Measurements from ENCODE around the gene DENND2A.

DENND2A gene

DNA sequence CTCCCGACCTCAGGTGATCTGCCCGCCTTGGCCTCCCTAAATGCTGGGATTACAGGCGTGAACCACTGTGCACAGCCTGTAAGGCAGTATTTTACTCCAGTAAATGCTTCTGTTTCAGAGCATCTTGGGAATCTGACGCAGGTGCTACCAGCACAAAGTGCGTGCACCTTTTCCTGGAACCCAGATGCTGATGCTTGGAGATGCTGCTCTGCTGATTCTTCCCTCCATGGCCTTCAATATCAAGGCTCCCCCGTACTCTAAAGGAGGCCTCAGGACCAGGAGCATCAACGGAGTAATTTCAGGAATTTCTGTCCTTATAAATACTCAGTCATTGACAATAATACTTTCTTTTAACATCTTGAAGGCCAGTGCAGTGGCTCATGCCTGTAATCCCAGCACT is 23.5 kb downstream of the DENND2A start:
- no peak for DNase-seq

GRCh38 chr7:140616328-140616727 is 24.3 kb downstream of the DENND2A start:
- no peak for DNase-seq

DNA sequence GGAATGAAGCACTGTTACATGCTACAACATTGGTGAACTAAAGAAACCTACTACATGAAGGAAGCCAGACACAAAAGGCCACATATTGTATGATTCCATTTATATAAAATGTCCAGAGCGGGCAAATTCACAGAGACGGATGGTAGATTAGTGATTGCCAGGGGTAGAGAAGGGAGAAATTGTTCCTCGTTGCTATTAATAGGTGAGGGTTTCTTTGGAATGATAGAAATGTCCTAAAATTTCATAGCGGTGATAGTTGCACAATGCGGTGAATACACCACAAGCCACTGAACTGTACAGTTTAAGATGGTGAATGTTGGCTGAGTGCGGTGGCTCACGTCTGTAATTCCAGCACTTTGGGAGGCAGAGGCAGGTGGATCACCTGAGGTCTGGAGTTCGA is 29.0 kb downstream of the DENND2A start:
- no peak for DNase-seq

DNA sequence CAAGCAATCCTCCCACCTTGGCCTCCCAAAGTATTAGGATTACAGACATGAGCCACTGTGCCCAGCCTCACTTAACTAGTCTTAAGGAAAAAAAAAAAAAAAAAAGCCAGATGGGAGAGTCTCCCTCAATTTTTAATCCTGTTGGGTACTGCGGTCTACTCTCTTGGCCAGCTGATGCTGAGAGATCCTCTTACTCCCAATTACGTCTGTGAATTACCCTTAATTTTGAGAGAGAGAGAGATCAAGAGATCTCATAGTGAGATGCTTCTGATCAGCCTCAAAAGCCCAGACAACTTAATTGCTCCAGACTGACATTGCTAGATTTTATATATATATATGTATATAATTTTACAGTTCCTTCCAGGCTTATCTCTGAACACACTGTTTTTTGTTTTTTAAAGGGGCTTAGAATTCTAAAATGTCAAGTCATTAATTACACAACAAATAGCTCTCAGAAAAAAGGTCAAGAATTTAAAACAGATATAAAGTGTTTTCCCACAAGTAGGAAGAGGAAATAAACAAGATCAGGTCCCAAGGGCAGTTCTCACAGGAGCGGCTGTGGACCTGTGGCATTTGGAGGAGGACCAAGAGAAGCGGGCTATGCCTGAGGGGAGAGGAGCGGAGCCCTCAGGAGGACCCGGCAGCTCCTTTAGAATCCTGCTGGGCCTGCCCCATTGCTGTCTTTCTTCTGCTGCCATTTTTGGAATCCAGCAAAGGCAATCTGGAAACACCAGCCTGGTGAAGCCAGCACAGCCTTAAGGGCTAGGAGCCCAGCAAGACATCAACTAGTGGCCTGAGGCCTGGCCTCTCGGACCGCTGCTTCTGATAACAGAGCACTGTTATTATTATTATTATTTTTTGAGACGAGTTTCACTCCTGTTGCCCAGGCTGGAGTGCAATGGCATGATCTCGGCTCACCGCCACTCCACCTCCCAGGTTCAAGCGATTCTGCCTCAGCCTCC is 30.1 kb downstream of the DENND2A start:
- DNase-seq = no peak

DNA sequence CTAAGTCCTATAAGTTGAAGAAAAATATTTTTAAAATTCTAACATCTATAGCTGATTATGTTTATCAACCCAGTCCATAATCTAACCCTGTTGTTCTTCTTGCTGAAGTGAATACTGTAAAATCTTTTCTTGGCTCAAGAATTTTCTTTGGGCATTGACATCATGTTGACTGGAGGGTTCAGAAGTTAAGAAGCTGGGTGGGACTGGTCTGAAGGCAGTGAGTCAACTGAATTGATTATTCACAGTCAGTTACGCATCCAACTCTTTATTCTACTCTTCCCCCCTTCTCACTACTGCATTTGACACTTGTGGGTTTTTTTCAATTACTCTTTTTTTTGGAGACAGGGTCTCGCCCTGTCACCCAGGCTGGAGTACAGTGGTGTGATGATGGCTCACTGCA is 31.0 kb downstream of the DENND2A start:
- no peak for DNase-seq

DNA sequence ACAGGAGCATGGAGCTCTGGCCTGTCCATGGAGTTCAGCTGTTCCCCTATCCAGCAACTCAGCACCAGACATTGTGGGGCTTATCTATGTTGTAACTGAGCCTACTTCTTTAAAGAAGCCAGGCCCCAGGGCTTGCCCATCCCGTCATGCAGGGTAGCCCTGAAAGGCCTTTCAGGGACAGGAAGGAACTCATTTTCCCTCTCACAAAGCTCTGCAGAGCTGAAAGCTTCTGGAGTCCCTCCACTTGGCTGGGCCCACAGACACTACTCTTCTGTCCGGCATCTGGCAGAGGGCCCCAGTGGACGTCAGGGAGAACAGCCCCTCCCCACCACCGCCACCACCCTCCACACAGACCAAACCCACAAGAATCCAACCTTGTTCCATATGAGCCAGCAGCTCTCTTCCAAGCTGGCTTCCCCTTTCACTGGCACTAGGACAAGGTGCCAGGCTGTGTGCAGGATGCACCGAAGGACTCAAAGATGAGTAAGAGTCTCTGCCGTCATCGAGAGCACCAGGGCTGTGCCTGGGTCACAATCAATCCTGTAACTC is 33.1 kb downstream of the DENND2A start:
- DNase-seq = no peak

DNA sequence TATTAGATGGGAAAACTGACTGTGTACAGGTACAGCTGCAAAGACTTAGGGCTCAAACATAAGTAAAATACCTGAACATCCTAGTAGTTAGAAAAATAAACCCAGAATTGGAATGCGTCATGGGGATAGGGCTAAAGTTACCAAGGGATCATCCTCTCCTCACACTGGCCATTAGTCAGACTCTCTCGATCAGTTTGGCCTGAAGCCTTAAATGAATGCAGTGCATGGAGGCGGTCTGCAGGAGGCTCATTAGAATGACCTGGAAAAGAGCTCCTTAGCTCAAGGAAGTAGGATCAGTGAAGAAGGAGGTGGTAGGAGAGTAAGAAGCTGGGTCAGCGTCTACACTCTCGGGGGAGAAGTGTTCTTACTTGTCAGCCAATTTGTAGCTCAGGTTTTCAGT is 35.3 kb downstream of the DENND2A start:
- no peak for DNase-seq

DNA sequence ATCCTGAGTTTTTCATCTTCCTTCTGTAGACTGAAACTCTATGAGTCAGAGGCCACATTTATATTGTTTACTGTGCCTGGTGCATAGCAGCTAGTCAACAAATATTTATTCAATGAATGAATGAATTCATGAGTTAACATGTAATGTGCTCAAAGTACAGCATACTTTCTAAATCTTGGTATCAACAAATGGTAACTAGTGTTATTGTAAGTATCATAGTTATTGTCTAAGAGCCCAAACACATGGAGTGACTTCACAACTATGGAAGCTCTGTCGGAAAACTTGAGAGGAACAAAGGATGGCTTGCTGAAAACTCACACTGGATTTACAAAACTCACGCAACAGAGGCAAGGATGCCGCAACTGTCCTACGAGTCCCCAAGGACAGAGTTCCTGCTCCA is 35.9 kb downstream of the DENND2A start:
- no peak for DNase-seq

DNA sequence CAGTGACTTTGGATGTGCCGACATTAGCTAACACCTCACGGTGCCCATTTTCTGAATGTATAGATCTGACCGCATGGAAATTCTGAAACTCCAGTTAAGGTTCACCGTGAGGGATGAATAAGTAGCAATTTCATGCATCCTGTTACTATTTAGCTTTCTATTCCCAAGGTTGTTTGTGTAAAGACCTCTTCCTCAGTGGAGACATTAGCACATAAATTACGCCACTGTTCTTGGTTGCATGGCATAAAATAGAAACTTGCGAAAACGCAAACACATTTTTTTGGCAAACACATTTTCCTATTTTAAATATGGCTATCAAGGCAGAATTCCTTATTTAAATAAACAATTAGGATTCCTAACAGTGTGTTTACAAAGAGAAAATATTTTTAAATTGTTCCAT is 36.5 kb downstream of the DENND2A start:
- DNase-seq = no peak

DNA sequence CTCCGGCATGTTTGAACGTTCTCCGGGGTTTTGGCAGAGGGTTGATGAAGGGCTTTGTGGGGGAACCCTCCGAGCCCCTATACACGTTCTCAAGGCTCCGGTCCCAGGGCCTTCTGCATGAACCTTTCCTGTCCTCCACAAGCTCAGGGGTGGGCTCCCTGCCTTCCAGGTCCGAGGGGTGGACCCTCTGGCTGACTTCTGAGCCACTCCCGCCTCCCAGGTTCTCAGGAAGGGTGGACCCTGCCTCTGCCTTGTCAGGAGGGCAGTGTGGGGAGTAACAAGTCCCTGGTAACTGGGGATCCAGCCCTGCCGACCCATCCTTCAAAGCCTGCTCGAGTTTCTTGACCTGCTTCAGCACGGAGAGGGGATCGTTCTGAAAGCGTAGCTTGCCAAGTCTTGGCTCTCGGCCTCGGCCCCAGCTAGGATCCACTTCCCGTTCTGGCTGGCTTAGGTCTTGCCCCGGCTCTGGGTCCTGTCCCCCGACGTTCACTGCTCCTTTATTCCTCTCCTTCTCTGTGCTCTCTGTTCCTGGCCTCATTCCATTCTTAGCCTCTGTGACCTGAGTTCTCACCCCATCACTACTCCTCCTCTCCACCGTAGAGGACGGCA is 38.9 kb downstream of the DENND2A start:
- no peak for DNase-seq

GRCh38 chr7:140600341-140600740 is 40.3 kb downstream of the DENND2A start:
- no peak for DNase-seq

GRCh38 chr7:140597428-140597949 is 43.1 kb downstream of the DENND2A start:
- DNase-seq = no peak

GRCh38 chr7:140596519-140597427 is 43.8 kb downstream of the DENND2A start:
- no peak for DNase-seq

GRCh38 chr7:140595468-140596092 is 45.0 kb downstream of the DENND2A start:
- DNase-seq = no peak

- no peak for DNase-seq
Measured at GRCh38 chr7:140594131-140594691, 46.4 kb downstream of the DENND2A start.

DNA sequence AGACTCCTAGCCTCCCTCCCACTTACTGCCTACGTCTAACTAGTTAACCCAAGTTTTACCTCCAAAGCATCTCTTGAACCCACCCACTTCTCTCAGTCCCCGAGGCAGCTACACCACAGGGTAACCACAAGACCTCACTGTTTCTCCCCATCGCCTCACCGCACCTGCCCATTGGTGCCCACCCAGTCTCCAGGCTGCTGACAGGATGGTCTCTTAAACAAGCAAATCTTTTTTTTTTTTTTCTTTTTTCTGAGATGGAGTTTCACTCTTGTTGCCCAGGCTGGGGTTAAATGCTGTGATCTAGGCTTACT is 47.0 kb downstream of the DENND2A start:
- DNase-seq = no peak

- no peak for DNase-seq
Measured at GRCh38 chr7:140592964-140593671, 47.5 kb downstream of the DENND2A start.

GRCh38 chr7:140591180-140591902 is 49.3 kb downstream of the DENND2A start:
- no peak for DNase-seq

- no peak for DNase-seq
Measured at GRCh38 chr7:140587243-140587642, 53.4 kb downstream of the DENND2A start.

GRCh38 chr7:140586516-140586915 is 54.1 kb downstream of the DENND2A start:
- DNase-seq = no peak

- DNase-seq = no peak
Measured at GRCh38 chr7:140585333-140585732, 55.3 kb downstream of the DENND2A start.

Measured in NCI-H1417 treated with DMSO at 0.1 percent for 48 hours (cell line).